HCT116 (cell line): Measurements from ENCODE around the gene GPAT3. TPM values are rescaled to one million over a fixed set of nuclear protein-coding genes. Genes with fewer than 3 reads are reported as not detected.

Source experiments
- ATAC-seq: fragments of 200-7000 bp; cut with Tn5 transposase; 2 replicates; pipeline ENCODE4 v1.9.1; 2020; ENCODE audit warnings: mild to moderate bottlenecking, moderate library complexity
- BruUV-seq: library from RNA; stranded (reverse); fragments of 400-500 nt; replicated peaks from 2 replicates; lab custom pipeline; 2021; lab: Mats Ljungman, UMichigan
- CTCF ChIA-PET: fragments of 300-600 bp; sonication (Branson Sonifier 250); formaldehyde crosslinking; loops from one replicate; lab custom pipeline; 2021; ENCODE audit warnings: antibody characterized with exemption; lab: Charles Lee
- POLR2A ChIA-PET: fragments of 300-600, 350-600 bp; sonication (Branson Sonifier 250); formaldehyde crosslinking; loops from one replicate; lab custom pipeline; 2021; ENCODE audit warnings: antibody characterized with exemption; lab: Charles Lee
- RAD21 ChIA-PET, 2 experiments: fragments of 300-600 bp; sonication (Branson Sonifier 250); formaldehyde crosslinking; loops; one replicate each; lab custom pipeline; 2023; ENCODE audit warnings: low total read pairs in 2 of 2; ENCODE audit not compliant: uncharacterized antibody in 2 of 2, unreplicated experiment in 2 of 2, low non-redundant PET in 1 of 2; lab: Charles Lee
- DNase-seq: peaks from one replicate; pipeline ENCODE4 v3.0.0-alpha.2; 2010; ENCODE audit warnings: low read depth, low spot score
- H2AFZ ChIP-seq: fragments of 200-600 bp; shearing (Covaris generic), sonication (generic); 2 replicates; pipeline ENCODE4 v1.6.1; 2017; ENCODE audit warnings: low read depth, mixed run types, mixed read lengths, antibody characterized with exemption, low read length; ENCODE audit not compliant: poor library complexity, severe bottlenecking
- H3K27ac ChIP-seq: 2 replicates; pipeline ENCODE4 v1.5.1; 2012; ENCODE audit warnings: low read depth, low read length
- H3K27me3 ChIP-seq: fragments of 200-600 bp; sonication (generic); 2 replicates; pipeline ENCODE4 v1.6.1; 2016; ENCODE audit warnings: mixed run types, low read length, mixed read lengths; ENCODE audit not compliant: insufficient read depth
- H3K36me3 ChIP-seq, 2 experiments: fragments of 200-500 bp in 1 of 2; fragments of 200-600 bp in 1 of 2; sonication (Bioruptor generic) in 1 of 2; sonication (generic) in 1 of 2; 2 replicates each; pipeline versions ENCODE4 v1.5.1 to v1.6.1; 2014 to 2016; ENCODE audit warnings: low read length in 2 of 2, inconsistent platforms in 1 of 2, mixed read lengths in 1 of 2, mixed run types in 1 of 2; ENCODE audit not compliant: insufficient read depth in 2 of 2, control insufficient read depth in 1 of 2
- H3K4me1 ChIP-seq, 2 experiments: fragments of 200-600 bp in 1 of 2; sonication (generic) in 1 of 2; 2 replicates each; pipeline versions ENCODE4 v1.5.1 to v1.6.1; 2012 to 2017; ENCODE audit warnings: low read length in 2 of 2, inconsistent platforms in 1 of 2, mild to moderate bottlenecking in 1 of 2, mixed read lengths in 1 of 2, mixed run types in 1 of 2, moderate library complexity in 1 of 2; ENCODE audit not compliant: insufficient read depth in 2 of 2, control insufficient read depth in 1 of 2
- H3K4me2 ChIP-seq: fragments of 200-600 bp; sonication (generic); 2 replicates; pipeline ENCODE4 v1.6.1; 2017; ENCODE audit warnings: mixed run types, low read length, mixed read lengths
- H3K4me3 ChIP-seq, 2 experiments: fragments of 200-600 bp in 1 of 2; sonication (generic) in 1 of 2; replicated peaks in 1 of 2; 2 replicates each; pipeline ENCODE4 v1.5.1; 2011 to 2016; ENCODE audit warnings: low read length in 2 of 2, control low read depth in 1 of 2, low read depth in 1 of 2, mild to moderate bottlenecking in 1 of 2, mixed read lengths in 1 of 2, mixed run types in 1 of 2
- H3K79me2 ChIP-seq: fragments of 200-600 bp; sonication (generic); 2 replicates; pipeline ENCODE4 v1.6.1; 2017; ENCODE audit warnings: mild to moderate bottlenecking, mixed run types, low read length, moderate library complexity, mixed read lengths; ENCODE audit not compliant: insufficient read depth
- H3K9ac ChIP-seq: fragments of 200-600 bp; sonication (generic); 2 replicates; pipeline ENCODE4 v1.6.1; 2016; ENCODE audit warnings: low read length, mixed read lengths
- H3K9me2 ChIP-seq: fragments of 200-600 bp; sonication (generic), shearing (Covaris generic); 2 replicates; pipeline ENCODE4 v1.6.1; 2017; ENCODE audit warnings: mixed run types, mild to moderate bottlenecking, moderate library complexity; ENCODE audit not compliant: insufficient read depth
- H3K9me3 ChIP-seq, 2 experiments: fragments of 200-500 bp in 1 of 2; fragments of 200-600 bp in 1 of 2; sonication (Bioruptor generic) in 1 of 2; sonication (generic) in 1 of 2; 2 replicates each; pipeline ENCODE4 v1.6.1; 2014 to 2017; ENCODE audit warnings: low read length in 2 of 2, mixed read lengths in 2 of 2, inconsistent platforms in 1 of 2, low read depth in 1 of 2, mild to moderate bottlenecking in 1 of 2, mixed run types in 1 of 2, moderate library complexity in 1 of 2; ENCODE audit not compliant: control insufficient read depth in 1 of 2, insufficient read depth in 1 of 2
- H4K20me1 ChIP-seq: fragments of 200-600 bp; sonication (generic), shearing (Covaris generic); 2 replicates; pipeline ENCODE4 v1.6.1; 2017; ENCODE audit warnings: mixed run types, mild to moderate bottlenecking, moderate library complexity; ENCODE audit not compliant: insufficient read depth
- CBX3 ChIP-seq: IDR thresholded peaks from 2 replicates; pipeline ENCODE4 v1.6.1; 2012; ENCODE audit warnings: low read depth
- CEBPB ChIP-seq: IDR thresholded peaks from 2 replicates; pipeline ENCODE4 v1.6.1; 2012; ENCODE audit warnings: low read depth
- EGR1 ChIP-seq: IDR thresholded peaks from 2 replicates; pipeline ENCODE4 v1.6.1; 2012; ENCODE audit warnings: low read depth
- ELF1 ChIP-seq: IDR thresholded peaks from 2 replicates; pipeline ENCODE4 v1.6.1; 2012; ENCODE audit warnings: low read depth, borderline replicate concordance
- EZH2 ChIP-seq: fragments of 200-600 bp; sonication (generic); IDR thresholded peaks from 2 replicates; pipeline ENCODE4 v1.6.1; 2017; ENCODE audit warnings: antibody characterized with exemption, mixed run types
- EZH2phosphoT487 ChIP-seq: fragments of 200-600 bp; IDR thresholded peaks from 2 replicates; pipeline ENCODE4 v1.6.1; 2018; ENCODE audit warnings: antibody characterized with exemption, borderline replicate concordance
- FOSL1 ChIP-seq: IDR thresholded peaks from 2 replicates; pipeline ENCODE4 v1.6.1; 2012; ENCODE audit warnings: low read depth
- POLR2A ChIP-seq: IDR thresholded peaks from 2 replicates; pipeline ENCODE4 v1.7.0; 2011; ENCODE audit warnings: borderline replicate concordance; ENCODE audit not compliant: insufficient read depth, insufficient read length; ENCODE audit errors: extremely low read depth
- RAD21 ChIP-seq: IDR thresholded peaks from 2 replicates; pipeline ENCODE4 v1.6.1; 2012; ENCODE audit warnings: low read depth, mild to moderate bottlenecking
- REST ChIP-seq: IDR thresholded peaks from 2 replicates; pipeline ENCODE4 v1.6.1; 2012; ENCODE audit warnings: low read depth
- SP1 ChIP-seq: IDR thresholded peaks from 2 replicates; pipeline ENCODE4 v1.6.1; 2012; ENCODE audit warnings: low read depth
- SRF ChIP-seq: IDR thresholded peaks from 2 replicates; pipeline ENCODE4 v1.6.1; 2012; ENCODE audit warnings: low read depth
- TCF7L2 ChIP-seq: IDR thresholded peaks from 2 replicates; pipeline ENCODE4 v1.7.0; 2011; ENCODE audit warnings: borderline replicate concordance, inconsistent platforms; ENCODE audit not compliant: insufficient read depth, insufficient read length; ENCODE audit errors: extremely low read depth
- ZFX ChIP-seq: fragments of 450-650 bp; IDR thresholded peaks from 2 replicates; pipeline ENCODE4 v1.6.1; 2017
- ZNF274 ChIP-seq: fragments of 200-500 bp; sonication (Bioruptor generic); IDR thresholded peaks from 2 replicates; pipeline ENCODE4 v1.6.1; 2014; ENCODE audit warnings: mild to moderate bottlenecking, low read depth, low read length, inconsistent platforms
- intact Hi-C: fragments of 100-400 bp; cut with micrococcal nuclease; formaldehyde crosslinking; loops from 2 replicates; pipeline ENCODE4 v1.10.0; 2022
- total RNA-seq: library from RNA; stranded (reverse); gene quantifications from one replicate; pipeline ENCODE4 v1.2.1, GENCODE V29; 2021; ENCODE audit not compliant: unreplicated experiment
- TF ChIP-seq, protein P1 (sequence below): IDR thresholded peaks from 2 replicates; pipeline ENCODE4 v1.6.1; 2012
- TF ChIP-seq, protein P2 (sequence below), 3 experiments: fragments of 200-600 bp in 1 of 3; sonication (generic) in 1 of 3; IDR thresholded peaks in 2 of 3; conservative IDR thresholded peaks in 1 of 3; 2 replicates each; pipeline ENCODE4 v1.5.1; 2012 to 2017; ENCODE audit warnings: low read depth in 2 of 3, low read length in 2 of 3, antibody characterized with exemption in 1 of 3, borderline replicate concordance in 1 of 3, control low read depth in 1 of 3, mild to moderate bottlenecking in 1 of 3, mixed read lengths in 1 of 3, mixed run types in 1 of 3, moderate library complexity in 1 of 3; ENCODE audit not compliant: insufficient read depth in 1 of 3
- TF ChIP-seq, protein P3 (sequence below): IDR thresholded peaks from 2 replicates; pipeline ENCODE4 v1.6.1; 2011; ENCODE audit warnings: mild to moderate bottlenecking, low read length, moderate library complexity; ENCODE audit not compliant: insufficient replicate concordance; ENCODE audit errors: extremely low read depth
- TF ChIP-seq, protein P4 (sequence below): IDR thresholded peaks from 2 replicates; pipeline ENCODE4 v1.6.1; 2012

The GPAT3 gene
- total RNA-seq, 1 experiment from 2014 or later, result 36.7 TPM

DNA sequence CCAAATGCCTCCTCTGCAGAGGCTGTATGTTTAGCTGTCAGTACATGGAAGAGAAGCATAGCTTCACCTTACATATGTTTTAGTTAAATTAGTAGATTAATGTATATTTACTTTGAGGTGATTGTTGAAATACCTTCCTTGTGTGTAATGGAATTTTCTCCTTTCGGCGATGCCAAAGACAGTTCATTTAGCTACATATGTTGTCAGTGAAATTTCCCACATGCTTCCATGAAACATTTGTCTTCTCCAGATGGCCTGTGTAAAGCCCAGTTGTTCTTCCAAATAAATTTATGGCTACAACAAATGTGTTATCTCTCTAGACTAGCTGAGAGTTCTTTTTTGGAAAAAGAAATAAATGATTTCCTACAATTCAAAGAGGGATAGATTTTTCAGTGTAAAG, 95.2 kb downstream of the GPAT3 start (continued):
- TF ChIP-seq, protein P1, sequence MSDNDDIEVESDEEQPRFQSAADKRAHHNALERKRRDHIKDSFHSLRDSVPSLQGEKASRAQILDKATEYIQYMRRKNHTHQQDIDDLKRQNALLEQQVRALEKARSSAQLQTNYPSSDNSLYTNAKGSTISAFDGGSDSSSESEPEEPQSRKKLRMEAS, result no peak
- no peak for TF ChIP-seq CBX3
- TF ChIP-seq, protein P2, sequence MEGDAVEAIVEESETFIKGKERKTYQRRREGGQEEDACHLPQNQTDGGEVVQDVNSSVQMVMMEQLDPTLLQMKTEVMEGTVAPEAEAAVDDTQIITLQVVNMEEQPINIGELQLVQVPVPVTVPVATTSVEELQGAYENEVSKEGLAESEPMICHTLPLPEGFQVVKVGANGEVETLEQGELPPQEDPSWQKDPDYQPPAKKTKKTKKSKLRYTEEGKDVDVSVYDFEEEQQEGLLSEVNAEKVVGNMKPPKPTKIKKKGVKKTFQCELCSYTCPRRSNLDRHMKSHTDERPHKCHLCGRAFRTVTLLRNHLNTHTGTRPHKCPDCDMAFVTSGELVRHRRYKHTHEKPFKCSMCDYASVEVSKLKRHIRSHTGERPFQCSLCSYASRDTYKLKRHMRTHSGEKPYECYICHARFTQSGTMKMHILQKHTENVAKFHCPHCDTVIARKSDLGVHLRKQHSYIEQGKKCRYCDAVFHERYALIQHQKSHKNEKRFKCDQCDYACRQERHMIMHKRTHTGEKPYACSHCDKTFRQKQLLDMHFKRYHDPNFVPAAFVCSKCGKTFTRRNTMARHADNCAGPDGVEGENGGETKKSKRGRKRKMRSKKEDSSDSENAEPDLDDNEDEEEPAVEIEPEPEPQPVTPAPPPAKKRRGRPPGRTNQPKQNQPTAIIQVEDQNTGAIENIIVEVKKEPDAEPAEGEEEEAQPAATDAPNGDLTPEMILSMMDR (IDR thresholded peaks at IDR 0.05 in 2 of 3, conservative IDR thresholded peaks at IDR 0.05 in 1 of 3; ENCODE audit: borderline replicate concordance in 1 of 3, insufficient read depth in 1 of 3, low read depth in 2 of 3, low read length in 2 of 3), result no peak
- TF ChIP-seq RAD21, result no peak
- no peak for TF ChIP-seq ELF1
- TF ChIP-seq CEBPB, result no peak

DNA sequence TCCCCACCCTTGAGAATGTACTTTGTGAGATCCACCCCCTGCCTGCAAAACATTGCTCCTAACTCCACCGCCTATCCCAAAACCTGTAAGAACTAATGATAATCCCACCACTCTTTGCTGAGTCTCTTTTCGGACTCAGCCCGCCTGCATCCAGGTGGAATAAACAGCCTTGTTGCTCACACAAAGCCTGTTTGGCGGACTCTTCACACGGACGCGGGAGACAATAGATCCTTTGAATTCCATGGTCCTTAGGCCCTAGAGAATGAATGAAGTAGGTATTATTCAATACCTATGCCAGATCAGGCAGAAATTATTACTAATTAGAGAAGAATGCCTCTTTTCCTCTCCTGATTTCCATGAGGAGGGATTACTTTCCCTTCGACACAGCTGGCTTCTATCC, 101.0 kb downstream of the GPAT3 start:
- Histone ChIP-seq H3K4me3 (no peak overlapping the region), H3K27me3 (no peaks in the 10 kb centered on the region), H3K4me1 (no peaks in the 10 kb centered on the region), H4K20me1 (no peaks in the 10 kb centered on the region), H3K9ac (no peak overlapping the region), H3K4me2 (no peak overlapping the region), H3K9me2 (no peaks in the 10 kb centered on the region), H3K27ac (no peak overlapping the region), H3K79me2 (no peaks in the 10 kb centered on the region), H3K9me3 (no peaks in the 10 kb centered on the region), H3K36me3 (no peaks in the 10 kb centered on the region), H2AFZ (no peak overlapping the region)
- intact Hi-C loops, result no loop called here
- ChIA-PET RAD21 (no interaction called here), POLR2A (no interaction called here), CTCF (no interaction called here)
- no peak for DNase-seq
- ATAC-seq, result no peak
- BruUV-seq, result no TSS peak
- TF ChIP-seq ZFX (no peak), FOSL1 (no peak), SP1 (no peak), SRF (no peak), REST (no peak), CBX3 (no peak), ELF1 (no peak), ZNF274 (no peak), POLR2A (no peak), EZH2phosphoT487 (no peak), EGR1 (no peak), EZH2 (no peak), TCF7L2 (no peak)
- TF ChIP-seq, protein P3, sequence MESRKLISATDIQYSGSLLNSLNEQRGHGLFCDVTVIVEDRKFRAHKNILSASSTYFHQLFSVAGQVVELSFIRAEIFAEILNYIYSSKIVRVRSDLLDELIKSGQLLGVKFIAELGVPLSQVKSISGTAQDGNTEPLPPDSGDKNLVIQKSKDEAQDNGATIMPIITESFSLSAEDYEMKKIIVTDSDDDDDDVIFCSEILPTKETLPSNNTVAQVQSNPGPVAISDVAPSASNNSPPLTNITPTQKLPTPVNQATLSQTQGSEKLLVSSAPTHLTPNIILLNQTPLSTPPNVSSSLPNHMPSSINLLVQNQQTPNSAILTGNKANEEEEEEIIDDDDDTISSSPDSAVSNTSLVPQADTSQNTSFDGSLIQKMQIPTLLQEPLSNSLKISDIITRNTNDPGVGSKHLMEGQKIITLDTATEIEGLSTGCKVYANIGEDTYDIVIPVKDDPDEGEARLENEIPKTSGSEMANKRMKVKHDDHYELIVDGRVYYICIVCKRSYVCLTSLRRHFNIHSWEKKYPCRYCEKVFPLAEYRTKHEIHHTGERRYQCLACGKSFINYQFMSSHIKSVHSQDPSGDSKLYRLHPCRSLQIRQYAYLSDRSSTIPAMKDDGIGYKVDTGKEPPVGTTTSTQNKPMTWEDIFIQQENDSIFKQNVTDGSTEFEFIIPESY, result no peak
- TF ChIP-seq, protein P1, result no peak
- TF ChIP-seq, protein P4, sequence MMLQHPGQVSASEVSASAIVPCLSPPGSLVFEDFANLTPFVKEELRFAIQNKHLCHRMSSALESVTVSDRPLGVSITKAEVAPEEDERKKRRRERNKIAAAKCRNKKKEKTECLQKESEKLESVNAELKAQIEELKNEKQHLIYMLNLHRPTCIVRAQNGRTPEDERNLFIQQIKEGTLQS, result no peak
